Effector CD4-positive, alpha-beta T cell (primary cell): ENCODE measurements around the gene HK1.

ENCODE experiments used
- DNase-seq: peaks from one replicate; pipeline ENCODE4 v3.0.0-alpha.2; 2020

The HK1 gene

GRCh38 chr10:69408318-69409175, 130.3 kb downstream of the HK1 start:
- peak; percentile 87 for DNase-seq

DNA sequence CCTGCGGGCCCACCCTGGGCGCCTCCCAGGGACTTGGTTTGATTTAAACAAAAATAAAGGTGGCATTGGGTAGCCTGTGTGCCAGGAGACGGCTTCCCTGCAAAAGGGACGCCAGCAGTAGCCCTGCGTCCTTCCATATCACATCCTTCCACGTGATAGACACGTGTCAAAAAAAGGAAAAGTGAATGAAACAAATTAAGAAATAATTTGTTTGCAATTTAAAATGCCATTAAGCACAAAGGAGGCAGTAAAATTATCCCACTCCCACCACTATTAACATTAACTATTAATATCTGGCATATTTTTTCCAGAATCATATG, 130.8 kb downstream of the HK1 start:
- DNase-seq, result no peak

GRCh38 chr10:69409968-69410367, 131.7 kb downstream of the HK1 start:
- no peak for DNase-seq

DNA sequence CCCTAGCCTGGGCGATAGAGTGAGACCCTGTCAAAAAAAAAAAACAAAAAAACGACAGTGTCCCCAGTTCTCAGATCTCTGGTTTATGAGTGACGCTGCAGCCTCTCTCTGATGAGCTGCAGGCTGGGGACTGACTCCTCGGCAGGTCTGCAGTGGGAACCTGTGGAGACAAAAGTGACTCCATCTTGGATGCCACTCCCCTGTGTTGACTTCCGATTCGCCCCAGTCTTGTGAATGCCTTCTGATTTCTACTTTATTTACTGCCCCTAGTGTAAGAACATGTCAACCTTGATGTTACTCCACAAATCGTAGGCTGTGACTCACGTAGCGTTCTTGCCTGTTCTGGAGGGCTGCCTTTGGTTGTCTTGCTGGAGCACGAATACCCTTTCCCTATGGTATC, 132.2 kb downstream of the HK1 start:
- no peak for DNase-seq

GRCh38 chr10:69411476-69411875, 133.2 kb downstream of the HK1 start:
- DNase-seq, result no peak

DNA sequence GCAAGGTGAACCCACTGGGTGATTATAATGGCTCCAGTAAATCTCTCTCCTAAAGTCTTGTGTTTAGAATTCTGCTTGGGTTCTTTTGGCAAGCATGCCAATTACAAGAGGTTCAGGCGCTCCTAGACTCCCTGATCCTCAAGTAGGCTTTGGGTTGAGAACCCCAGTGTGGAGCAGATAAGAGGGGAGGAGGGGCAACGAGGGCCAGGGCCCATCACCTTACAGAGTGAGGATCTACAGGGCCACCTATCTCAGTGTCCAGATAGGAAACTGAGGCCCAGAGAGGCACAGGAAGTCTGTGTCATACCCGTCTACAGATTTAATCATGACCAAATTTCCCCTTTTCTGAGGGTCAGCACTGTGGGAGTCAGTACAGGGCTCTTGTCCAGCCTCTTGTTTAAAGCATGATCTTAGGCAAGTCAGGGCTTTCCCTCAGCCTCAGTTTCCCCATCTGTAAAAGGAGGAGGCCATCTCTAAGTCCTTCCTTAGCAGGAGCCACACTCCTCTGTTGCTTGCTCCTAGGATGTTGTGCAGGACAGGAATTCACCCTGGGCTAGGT, 134.0 kb downstream of the HK1 start:
- DNase-seq, result no peak

DNA sequence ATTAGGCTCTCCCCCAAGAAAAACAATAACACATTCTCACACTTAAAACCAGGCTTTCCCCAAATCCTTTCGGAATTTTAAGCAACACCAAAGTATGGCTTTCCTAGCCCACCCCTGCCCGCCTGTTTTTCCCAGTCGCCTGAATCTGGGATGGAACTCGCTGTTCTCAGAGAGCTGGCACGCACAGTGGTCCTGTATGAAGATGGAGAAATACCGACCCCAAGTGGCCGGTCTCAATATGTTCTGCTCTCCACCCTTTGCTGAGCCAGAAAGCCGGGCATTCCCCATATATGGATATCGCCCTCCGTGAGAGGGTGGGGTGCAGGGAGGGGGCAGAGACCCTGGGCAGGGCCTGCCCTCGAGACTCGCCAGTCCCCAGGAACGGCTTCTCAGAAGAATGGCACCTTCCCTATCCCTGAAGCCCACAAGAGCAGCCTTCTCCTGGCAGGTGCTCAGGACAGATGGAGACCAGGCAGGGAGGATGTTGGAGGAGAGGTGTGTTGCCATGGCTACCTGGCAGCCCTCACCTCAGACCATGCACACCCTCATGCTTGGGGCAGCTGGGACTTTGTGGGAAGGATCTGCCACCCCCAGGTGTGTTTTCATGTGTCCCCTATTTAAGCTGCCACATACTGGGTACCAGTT, 135.0 kb downstream of the HK1 start:
- no peak for DNase-seq

DNA sequence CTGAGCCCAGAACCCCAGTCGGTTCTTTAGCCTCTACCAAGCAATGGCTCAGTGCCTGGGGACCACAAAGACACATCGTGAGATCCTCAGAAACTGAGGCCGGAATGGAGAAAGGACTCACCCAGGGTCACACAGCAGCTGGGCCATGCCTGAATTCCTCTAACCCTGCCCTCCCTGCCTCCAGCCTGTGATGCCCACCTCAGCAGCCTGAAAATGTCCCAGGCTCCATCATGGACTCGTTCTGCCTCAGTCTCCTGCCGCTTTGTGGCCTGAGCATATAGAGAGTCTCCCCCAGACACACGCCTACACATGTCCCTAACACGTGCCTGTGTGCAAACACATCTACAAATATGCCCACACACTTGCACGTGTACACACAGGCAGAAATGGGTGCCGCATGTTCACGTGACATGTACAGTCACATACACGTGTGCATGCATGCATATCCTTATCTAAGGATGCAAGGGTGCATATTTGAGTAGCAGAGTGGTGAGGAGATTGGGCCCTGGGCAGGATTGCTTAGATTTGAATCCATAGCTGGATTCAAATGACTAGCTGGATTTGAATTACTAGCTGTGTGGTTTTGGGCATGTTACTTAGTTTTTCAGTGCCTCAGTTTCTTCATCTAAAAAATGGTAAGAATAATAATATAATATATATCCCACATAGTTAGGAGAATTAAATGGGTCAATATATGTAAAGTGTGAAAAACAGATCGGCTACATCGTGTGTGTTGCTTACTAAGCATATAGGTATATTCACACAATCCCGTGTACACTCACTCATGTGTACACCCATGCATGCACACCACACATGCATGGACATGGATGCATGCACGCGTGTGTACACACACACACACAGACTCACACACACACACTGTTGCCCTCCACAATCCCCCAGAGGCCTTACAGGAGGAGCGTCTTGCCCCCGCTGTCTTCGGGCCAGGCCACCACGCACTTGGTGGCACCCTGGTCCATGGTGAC, 136.0 kb downstream of the HK1 start:
- DNase-seq, result no peak

DNA sequence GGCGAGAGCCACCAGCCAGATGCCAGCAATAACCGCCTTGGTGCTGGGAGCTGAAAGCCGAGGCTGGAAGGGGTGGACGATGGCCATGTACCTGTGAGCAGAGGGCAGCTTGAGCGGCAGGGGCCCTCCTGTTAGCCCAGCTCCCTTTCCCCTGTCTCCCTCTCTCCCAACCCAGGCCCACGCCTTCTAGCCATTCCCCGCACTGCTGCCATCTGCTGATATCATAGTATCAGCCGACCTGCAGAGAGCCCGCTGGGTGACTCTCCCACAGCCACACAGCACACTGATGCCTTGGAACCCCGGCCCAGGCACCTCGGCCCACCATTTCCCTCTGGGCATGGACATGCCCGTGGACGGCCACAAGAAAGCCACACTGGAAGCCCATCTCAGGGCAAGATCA, 136.8 kb downstream of the HK1 start:
- DNase-seq, result no peak

DNA sequence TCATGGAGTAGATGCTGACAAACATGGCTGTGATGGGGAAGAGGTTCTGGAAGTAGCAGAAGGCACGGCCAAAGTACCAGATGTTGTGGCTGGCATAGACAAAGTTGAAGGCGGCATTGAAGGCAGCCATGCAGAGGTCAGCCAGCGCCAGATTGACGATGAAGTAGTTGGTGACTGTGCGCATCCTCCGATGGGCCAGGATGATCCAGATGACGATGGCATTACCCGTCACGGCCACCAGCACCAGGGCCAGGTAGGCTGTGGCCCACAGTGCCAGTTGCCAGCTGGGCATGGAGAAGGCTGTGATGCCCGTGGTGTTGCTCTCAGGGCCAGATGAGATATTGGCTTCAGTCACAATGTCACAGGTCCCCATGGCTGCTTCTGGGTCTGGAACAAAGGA, 137.7 kb downstream of the HK1 start:
- DNase-seq, result no peak

DNA sequence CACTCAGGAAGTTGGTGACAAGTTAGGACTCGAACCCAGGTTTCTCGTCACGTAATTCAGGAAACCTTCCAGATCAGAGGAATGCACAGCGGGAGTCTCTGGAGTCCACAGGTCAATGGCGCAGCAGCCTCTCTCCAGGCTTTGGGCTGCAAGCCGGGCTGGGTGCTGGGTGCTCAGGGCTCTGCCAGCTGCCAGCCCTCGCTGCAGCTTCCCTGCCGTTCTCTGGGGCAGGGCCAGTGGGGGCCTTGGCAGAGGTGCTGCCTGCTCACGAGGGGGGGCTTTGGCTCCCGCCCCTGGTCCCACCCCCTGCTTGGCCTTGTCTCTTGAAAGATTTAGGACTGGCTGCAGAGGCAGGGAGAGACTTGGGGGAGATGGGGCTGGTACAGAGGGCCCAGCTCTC, 138.4 kb downstream of the HK1 start, which contains the start of gene TACR2:
Gene TACR2 (minus strand): TSS at position 224 of the 400 bp plus-strand sequence. CDS start 595 bp downstream, outside the sequence.
- DNase-seq, result no peak

- DNase-seq, result no peak
These were observed 139.2 kb downstream of the HK1 start for GRCh38 chr10:69417542-69417941.

DNA sequence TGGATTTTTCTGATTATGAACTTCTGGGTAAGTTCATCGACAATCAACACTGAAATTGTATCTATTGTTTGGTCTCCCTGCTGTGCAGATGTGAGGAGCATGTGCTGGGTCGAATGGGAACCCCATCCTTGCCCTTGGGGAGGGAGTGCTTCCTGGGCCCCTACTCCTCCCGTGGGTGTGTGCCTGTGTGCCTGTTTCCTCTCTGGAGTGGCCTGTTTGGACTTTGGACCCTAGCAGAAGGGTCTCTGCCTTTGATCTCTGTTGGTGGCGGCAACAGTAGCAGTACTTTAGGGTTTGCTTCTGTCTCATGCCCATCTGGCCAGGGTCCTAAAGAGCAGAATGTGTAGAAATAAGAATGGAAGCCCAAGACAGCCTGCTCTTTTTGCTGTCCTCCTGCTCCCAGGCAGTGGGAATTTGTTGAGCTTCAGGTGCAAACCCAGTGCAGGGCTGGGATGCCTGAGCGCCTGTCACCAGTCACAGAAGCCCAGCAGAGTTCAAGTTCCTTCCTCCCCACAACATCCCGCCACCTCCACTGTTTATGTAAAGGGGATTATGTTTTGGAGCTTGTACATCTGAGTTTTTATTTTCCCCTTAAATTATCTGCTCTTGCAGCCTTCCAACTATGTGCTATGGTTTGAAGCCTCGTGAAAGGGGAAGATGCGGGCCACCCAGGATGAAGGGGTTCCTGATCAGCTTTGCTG, 139.9 kb downstream of the HK1 start:
- DNase-seq, result no peak

DNA sequence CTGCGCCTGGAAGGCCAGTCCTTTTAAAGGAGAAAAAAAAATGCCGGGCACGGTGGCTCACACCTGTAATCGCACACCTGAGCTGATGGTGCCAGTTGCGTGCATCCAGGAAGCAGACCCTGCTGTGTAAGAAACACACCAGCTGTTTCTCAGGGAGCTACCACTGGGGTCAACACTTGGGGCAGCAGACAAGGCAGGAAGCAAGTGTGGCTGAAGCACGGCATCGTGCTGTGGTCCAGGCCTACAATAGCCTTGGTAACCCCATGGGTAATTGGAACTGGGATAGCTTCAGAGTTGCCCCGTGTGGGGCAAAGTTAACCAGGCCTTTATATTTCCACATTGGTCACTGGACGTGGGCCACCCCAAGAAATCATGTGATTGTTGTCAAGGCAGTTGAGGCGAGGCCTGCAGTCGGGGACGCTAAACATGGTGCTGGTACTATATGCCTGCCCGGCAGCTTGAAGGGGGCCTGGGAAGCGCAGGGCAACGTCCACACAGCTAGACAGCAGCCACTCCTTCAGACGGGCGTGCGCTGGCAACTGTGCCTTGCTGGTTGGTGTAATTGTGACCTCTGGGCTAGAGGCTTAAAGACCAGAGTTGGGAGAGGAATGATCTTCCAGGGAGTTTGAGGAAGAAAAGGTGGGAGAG, 140.9 kb downstream of the HK1 start:
- no peak for DNase-seq

DNA sequence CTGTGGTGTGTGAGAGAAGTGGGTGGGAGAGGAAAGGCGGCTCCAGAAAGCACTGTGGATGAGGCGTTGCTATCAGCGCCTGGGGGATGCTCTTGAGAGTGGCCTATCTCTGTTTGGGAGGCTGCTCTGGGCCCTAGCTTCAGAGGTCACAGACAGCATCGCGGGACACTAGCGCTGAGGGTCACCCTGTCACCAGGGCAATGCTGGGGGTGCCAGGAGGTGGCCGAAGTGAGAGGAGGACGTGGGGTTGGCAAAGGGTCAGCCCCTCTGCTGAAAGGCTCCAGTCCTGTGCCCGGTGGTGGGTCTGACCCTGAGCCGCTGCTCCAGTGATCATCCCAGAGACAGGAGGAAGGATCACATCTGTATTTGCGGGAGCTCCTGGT, 141.4 kb downstream of the HK1 start:
- no peak for DNase-seq

DNA sequence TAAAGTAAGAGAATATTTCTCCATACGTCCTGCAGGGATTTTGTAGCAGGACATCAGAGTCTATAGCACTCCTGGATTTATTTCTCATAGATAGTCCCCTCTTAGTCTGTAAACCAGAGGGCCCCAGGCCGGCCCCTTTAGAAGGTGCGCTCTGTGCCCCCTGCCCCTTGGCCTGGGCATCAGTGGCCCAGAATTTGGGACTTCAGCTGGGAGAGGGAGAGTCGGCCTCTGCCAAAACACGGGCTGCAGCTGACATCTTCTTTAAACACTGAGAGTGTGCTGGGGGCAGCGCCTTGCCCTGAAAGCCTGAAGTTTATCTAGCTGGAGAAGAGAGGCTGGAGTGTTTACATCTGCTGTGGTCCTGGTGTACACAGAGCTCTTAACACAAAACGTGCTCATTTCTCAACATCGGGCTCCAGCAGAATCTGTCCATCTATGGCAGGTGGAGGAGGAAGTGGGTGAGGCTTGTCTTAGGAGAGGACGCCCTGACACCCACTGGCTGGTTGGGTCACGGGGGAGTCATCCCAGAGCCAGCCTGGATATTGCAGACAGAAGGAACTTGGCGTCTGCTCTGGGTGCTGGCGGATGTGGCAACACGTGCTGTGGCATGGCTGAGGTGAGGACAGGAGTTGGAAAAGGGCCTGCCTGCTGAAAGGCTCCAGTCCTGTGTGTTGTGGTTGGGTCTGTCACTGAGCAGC, 143.5 kb downstream of the HK1 start:
- DNase-seq, result no peak

DNA sequence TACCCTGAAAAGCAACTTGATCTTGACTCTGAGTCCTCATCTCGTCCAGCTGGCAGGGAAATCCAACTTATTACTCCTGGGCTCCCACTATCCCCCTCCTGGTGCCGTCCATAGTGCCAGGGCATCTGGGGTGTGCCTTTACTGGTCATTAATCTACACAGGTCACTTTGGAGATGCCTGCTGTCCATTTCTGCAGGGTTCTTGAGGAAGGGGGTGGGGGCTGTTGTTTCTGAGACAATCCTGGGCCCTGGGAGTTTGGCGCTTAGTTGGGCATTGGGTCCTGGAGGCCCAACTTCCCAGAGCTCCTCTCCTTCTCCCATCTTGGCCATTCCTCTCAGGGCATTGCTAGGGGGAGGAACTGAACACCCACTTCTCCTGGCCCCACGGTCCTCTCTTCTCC, 144.4 kb downstream of the HK1 start:
- no peak for DNase-seq

- no peak for DNase-seq
These were observed 146.7 kb downstream of the HK1 start for GRCh38 chr10:69425041-69425440.

- peak; percentile 32 for DNase-seq
These were observed 147.4 kb downstream of the HK1 start for GRCh38 chr10:69425511-69426298.

GRCh38 chr10:69426376-69426727, 148.1 kb downstream of the HK1 start:
- no peak for DNase-seq
